Heart left ventricle (tissue), 16 donors: ENCODE results near the gene MED12L. TPM values are rescaled to one million over a fixed set of nuclear protein-coding genes. Genes with fewer than 3 reads are reported as not detected.

Experiments
- ATAC-seq, 4 donors: fragments of 200-7000 bp; cut with Tn5 transposase; one replicate each; pipeline ENCODE4 v1.9.1; 2020 to 2022; ENCODE audit warnings: moderate library complexity in 4 of 4, mild to moderate bottlenecking in 3 of 4, moderate number of reproducible peaks in 1 of 4
- DNase-seq, 5 donors: peaks; one replicate each; pipeline ENCODE4 v3.0.0-alpha.2; 2020
- H3K27ac ChIP-seq, 12 donors: fragments of 200-600 bp; sonication (generic) in 4 of 12; one replicate each; pipeline versions ENCODE4 v1.5.0 to v1.8.0; 2016 to 2022; ENCODE audit warnings: mild to moderate bottlenecking in 2 of 12
- H3K27me3 ChIP-seq, 9 donors: fragments of 200-600 bp; sonication (generic) in 2 of 9; one replicate each; pipeline versions ENCODE4 v1.5.1 to v1.8.0; 2016 to 2022; ENCODE audit warnings: mild to moderate bottlenecking in 3 of 9
- H3K36me3 ChIP-seq, 9 donors: fragments of 200-600 bp; sonication (generic) in 2 of 9; one replicate each; pipeline versions ENCODE4 v1.5.0 to v1.8.0; 2018 to 2022; ENCODE audit warnings: mild to moderate bottlenecking in 2 of 9
- H3K4me1 ChIP-seq, 12 donors: fragments of 200-600 bp; sonication (generic) in 4 of 12; one replicate each; pipeline versions ENCODE4 v1.5.0 to v1.8.0; 2016 to 2022; ENCODE audit warnings: mild to moderate bottlenecking in 3 of 12
- H3K4me3 ChIP-seq, 12 donors: fragments of 200-600 bp; sonication (generic) in 4 of 12; one replicate each; pipeline versions ENCODE4 v1.5.0 to v1.8.0; 2017 to 2022; ENCODE audit warnings: mild to moderate bottlenecking in 9 of 12, moderate library complexity in 4 of 12
- H3K9me3 ChIP-seq, 12 donors: fragments of 200-600 bp; sonication (generic) in 4 of 12; one replicate each; pipeline versions ENCODE4 v1.5.0 to v1.8.0; 2016 to 2022; ENCODE audit warnings: mild to moderate bottlenecking in 1 of 12
- POLR2A ChIP-seq, 2 donors: fragments of 450-650 bp; IDR thresholded peaks; one replicate each; pipeline ENCODE4 v1.6.1; 2017; ENCODE audit warnings: antibody characterized with exemption in 2 of 2, mild to moderate bottlenecking in 2 of 2, moderate library complexity in 2 of 2
- WGBS, 4 donors: extraction: QIAGEN DNeasy Blood & Tissue Kit in 2 of 4; methylation state at CpG; one replicate each; pipeline versions ENCODE4 v1.1.5 to v1.1.7; 2013 to 2018; 5-methylcytosine and 5-hydroxymethylcytosine counted together
- intact Hi-C, 10 donors: fragments of 100-400 bp; cut with DNase I; formaldehyde crosslinking; loops; one replicate each; pipeline versions ENCODE4 v1.11.1 to v1.14.2; 2022
- polyA plus RNA-seq, 2 donors: library from polyadenylated mRNA; stranded (reverse); fragments of 200-250 nt; gene quantifications; one replicate each; pipeline ENCODE4 v1.2.3, GENCODE V29; 2013
- total RNA-seq, 9 donors: library from RNA; depleted of rRNA in 2 of 9; stranded (reverse); fragments of >200 nt in 2 of 9; fragmentation: NEBNext Ultra II Directional in 3 of 9; extraction: Animal tissue kit (Norgen Biotek cat#: 25700) in 3 of 9; gene quantifications; one replicate each; pipeline versions ENCODE4 v1.1.0 to v1.2.4, GENCODE V29; 2016 to 2023
- TF ChIP-seq, protein P1 (sequence below), 12 donors: fragments of 200-600 bp; sonication (generic) in 4 of 12; IDR thresholded peaks; one replicate each; pipeline versions ENCODE4 v1.5.0 to v1.8.0; 2018 to 2022; ENCODE audit warnings: antibody characterized with exemption in 12 of 12, mild to moderate bottlenecking in 5 of 12
- donor health status: ischemic (EF 13 %, LVEDD 7.1; RV severe dilation, severe dysfunction).
- donor health status: healthy with polysubstance abuse.
- donor health status: DM: no; HTN: yes; CAD: no.
- donor health status: DM: no; HTN: no; CAD: no.
- donor health status: ischemic (EF 25% LVEDD 6.9; RV normal size, moderate dysfunction).
- donor health status: ischemic (EF 25% LVEDD 5.7; RV mildly dilated, moderate dysfunction).
- donor health status: healthy.
- donor health status: DM: yes; HTN: yes; CAD: no.
- donor health status: ischemic (EF 35%, LVEDD 5.7; RV mildly dilated, moderate dysfunction).
- donor health status: nonischemic (EF 11% LVEDD 7.7; RV severe dilation, severe dysfunction).
- donor health status: DM: yes; HTN: yes; CAD: no.
- donor health status: PGD.
- donor health status: ischemic (EF 29% LVEDD 5.4; RV normal size, mild dysfunction).
- donor health status: nonischemic (EF 23%, LVEDD 6.1; RV moderate dilation, normal function).

Gene MED12L
- total and polyA plus RNA-seq, 11 donors, result 0.06 to 2.1 (median 0.39) TPM

- Histone ChIP-seq H3K4me3 (no peak overlapping the region), H3K27ac (no peak overlapping the region), H3K9me3 (no peaks in the 10 kb centered on the region), H3K36me3 (no peaks in the 10 kb centered on the region), H3K4me1 (peaks cover 0 to 12% (median 0%) of the 10 kb centered on the region in 12 donors), H3K27me3 (no peaks in the 10 kb centered on the region)
- no peak for DNase-seq
- ATAC-seq, result no peak
- intact Hi-C loops, result no loop called here
- TF ChIP-seq POLR2A (IDR thresholded peaks at IDR 0.05), result no peak
- TF ChIP-seq, protein P1, sequence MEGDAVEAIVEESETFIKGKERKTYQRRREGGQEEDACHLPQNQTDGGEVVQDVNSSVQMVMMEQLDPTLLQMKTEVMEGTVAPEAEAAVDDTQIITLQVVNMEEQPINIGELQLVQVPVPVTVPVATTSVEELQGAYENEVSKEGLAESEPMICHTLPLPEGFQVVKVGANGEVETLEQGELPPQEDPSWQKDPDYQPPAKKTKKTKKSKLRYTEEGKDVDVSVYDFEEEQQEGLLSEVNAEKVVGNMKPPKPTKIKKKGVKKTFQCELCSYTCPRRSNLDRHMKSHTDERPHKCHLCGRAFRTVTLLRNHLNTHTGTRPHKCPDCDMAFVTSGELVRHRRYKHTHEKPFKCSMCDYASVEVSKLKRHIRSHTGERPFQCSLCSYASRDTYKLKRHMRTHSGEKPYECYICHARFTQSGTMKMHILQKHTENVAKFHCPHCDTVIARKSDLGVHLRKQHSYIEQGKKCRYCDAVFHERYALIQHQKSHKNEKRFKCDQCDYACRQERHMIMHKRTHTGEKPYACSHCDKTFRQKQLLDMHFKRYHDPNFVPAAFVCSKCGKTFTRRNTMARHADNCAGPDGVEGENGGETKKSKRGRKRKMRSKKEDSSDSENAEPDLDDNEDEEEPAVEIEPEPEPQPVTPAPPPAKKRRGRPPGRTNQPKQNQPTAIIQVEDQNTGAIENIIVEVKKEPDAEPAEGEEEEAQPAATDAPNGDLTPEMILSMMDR (IDR thresholded peaks at IDR 0.05), result no peak
- WGBS, 4 donors, result 85 to 89% (median 87%) methylated on average over 5 of the region's 5 CpGs
Measured at GRCh38 chr3:151398895-151399294, 313.4 kb downstream of the MED12L start.

- WGBS, 4 donors, result 86 to 93% (median 89%) methylated on average over 4 of the region's 4 CpGs
Measured at GRCh38 chr3:151400341-151400740, 314.9 kb downstream of the MED12L start.

GRCh38 chr3:151402349-151402748 lies 316.9 kb downstream of the MED12L start:
- Histone ChIP-seq H3K36me3 (no peaks in the 10 kb centered on the region), H3K4me1 (peaks cover 0 to 14% (median 0%) of the 10 kb centered on the region in 12 donors), H3K27me3 (no peaks in the 10 kb centered on the region), H3K9me3 (no peaks in the 10 kb centered on the region), H3K27ac (no peak overlapping the region), H3K4me3 (no peak overlapping the region)
- 73 to 76% (median 74%) methylated on average over 3 of the region's 3 CpGs for WGBS, 4 donors
- ATAC-seq (no peak), DNase-seq (no peak)
- TF ChIP-seq POLR2A (IDR thresholded peaks at IDR 0.05), result no peak
- TF ChIP-seq, protein P1 (IDR thresholded peaks at IDR 0.05), result no peak
- intact Hi-C loops, result no loop called here

More at GRCh38 chr3:151400341-151400740, 314.9 kb downstream of the MED12L start:
- Histone ChIP-seq H3K4me3 (no peak overlapping the region), H3K36me3 (no peaks in the 10 kb centered on the region), H3K27me3 (no peaks in the 10 kb centered on the region), H3K27ac (no peak overlapping the region), H3K4me1 (peaks cover 0 to 14% (median 0%) of the 10 kb centered on the region in 12 donors), H3K9me3 (no peaks in the 10 kb centered on the region)
- ATAC-seq (no peak), DNase-seq (no peak)
- intact Hi-C loops, result no loop called here
- TF ChIP-seq, protein P1 (IDR thresholded peaks at IDR 0.05), result no peak
- no peak for TF ChIP-seq POLR2A (IDR thresholded peaks at IDR 0.05)

DNA sequence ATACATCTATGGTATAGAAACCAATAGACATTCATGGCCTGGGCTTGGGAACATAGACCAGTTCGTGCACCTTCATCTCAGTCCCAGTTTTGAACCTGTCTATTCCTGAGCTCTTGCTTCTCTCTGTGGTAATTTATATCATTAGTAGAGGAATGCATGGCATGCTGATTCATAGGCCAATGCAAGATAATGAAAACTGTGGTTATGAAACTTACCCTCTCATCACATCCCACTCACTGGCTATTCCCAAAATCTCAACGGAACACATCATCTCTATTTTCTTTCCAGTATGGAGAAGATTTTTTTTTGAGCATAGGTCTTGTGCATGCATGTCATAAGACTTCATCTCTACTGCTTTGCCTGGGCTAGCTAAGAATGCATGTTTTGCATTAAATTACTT lies 317.8 kb downstream of the MED12L start:
- no peaks in the 10 kb centered on the region for H3K36me3 ChIP-seq
- no peaks in the 10 kb centered on the region for H3K9me3 ChIP-seq
- DNase-seq, result no peak
- TF ChIP-seq, protein P1 (IDR thresholded peaks at IDR 0.05), result no peak
- TF ChIP-seq POLR2A (IDR thresholded peaks at IDR 0.05), result no peak
- ATAC-seq, result no peak
- intact Hi-C loops, result no loop called here
- 64 to 78% (median 68%) methylated on average over 2 of the region's 2 CpGs for WGBS, 4 donors
- no peak overlapping the region for H3K27ac ChIP-seq
- H3K4me1 ChIP-seq, result peaks cover 0 to 14% (median 0%) of the 10 kb centered on the region in 12 donors
- no peak overlapping the region for H3K4me3 ChIP-seq
- H3K27me3 ChIP-seq, result no peaks in the 10 kb centered on the region
